GM20000 (cell line): ENCODE data around the gene CCNI.
A peak's percentile ranks its signal among the peaks of the same experiment; 100 is the strongest.
"Not testable (repeated sequence)": the region's sequence is repeated elsewhere in the genome, so short reads cannot be mapped to it uniquely, and the experiment has no call there.

ENCODE experiments used
- DNase-seq: peaks from one replicate; pipeline ENCODE4 v3.0.0; 2012; ENCODE audit warnings: low spot score
- CTCF ChIP-seq: IDR thresholded peaks from 2 replicates; pipeline ENCODE4 v1.5.1; 2012; ENCODE audit warnings: mild to moderate bottlenecking, control low read depth; ENCODE audit errors: extremely low read depth, missing control alignments

CCNI gene

GRCh38 chr4:77036206-77036605, 39.6 kb downstream of the CCNI start:
- TF ChIP-seq CTCF = no peak
- DNase-seq = no peak

GRCh38 chr4:77035153-77035552, 40.6 kb downstream of the CCNI start:
- no peak for DNase-seq
- TF ChIP-seq CTCF = no peak

DNA sequence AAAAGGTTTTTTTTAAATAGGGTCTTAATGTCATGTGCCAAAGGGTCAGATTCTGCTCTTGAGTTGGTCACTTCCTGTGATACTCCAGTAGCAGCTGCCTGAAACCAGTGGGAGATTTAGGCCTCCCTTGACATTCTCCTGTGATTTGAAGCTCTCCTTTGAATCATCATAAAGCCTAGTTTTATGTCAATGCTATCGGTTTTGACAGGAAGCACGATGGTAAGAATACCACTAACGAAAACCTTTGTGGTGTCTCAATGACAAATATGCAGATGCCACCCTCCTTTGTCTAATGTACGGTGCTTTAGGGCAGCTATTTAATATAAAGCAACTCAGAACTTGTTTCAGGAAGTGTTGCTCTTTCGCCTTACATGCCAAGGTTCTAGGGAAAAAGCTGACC, 44.2 kb downstream of the CCNI start:
- no peak for TF ChIP-seq CTCF
- no peak for DNase-seq

- DNase-seq = not testable (repeated sequence)
These were observed 46.0 kb downstream of the CCNI start for GRCh38 chr4:77029757-77030156.

GRCh38 chr4:77028246-77028645, 47.5 kb downstream of the CCNI start:
- no peak for TF ChIP-seq CTCF
- no peak for DNase-seq

GRCh38 chr4:77026322-77026704, 49.5 kb downstream of the CCNI start:
- DNase-seq = no peak
- TF ChIP-seq CTCF = no peak

DNA sequence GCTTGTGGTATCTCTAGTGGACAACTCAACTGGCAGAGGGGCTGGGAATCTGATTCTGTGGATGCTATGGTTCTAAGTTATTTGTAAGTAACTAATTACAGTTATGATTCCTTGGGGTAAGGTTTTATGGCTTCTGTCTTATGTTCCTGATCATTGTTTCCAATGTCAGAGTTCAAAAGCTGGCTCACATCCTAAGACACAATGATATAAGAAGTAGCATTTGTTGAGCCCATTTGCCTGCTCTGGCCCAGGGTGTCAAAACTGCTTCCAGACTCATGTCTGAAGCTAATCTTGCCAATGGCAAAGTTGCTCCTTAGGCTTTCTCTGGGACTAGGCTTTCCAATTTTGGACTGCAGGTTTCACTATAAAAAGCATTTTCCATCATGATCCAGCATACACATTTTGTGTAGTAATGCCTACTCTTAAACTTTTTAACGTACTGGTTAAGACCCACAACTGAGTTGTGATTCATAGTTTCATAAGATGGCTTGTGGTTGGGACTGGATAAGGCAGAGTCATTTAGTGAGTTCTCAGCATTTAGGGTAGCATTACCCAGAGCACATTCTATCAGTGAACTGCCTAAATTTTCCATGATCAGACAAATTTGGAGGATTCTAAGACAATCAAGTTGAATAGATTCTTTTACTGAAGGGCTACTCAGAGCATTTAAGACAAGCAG, 50.0 kb downstream of the CCNI start:
- peak; percentile 34 for DNase-seq
- no peak for TF ChIP-seq CTCF

DNA sequence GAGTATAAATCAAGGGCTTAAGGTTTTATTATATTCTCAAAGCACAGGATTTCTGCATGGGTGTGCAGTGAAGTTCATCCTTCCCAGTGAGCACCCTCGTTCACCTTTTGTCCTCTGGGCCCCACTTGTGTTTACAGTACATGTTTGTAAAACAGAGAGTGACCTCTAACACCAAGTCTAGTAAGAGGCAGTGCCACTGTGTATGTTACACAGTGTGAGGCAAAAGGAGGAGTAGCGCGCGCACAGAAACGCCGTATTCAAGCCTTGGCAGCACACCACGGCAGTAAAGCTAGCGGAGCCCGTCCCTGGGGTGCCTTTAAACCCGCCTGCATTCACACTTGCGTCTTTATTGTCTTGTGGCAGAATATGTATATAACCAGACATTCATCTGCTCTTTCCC, 51.9 kb downstream of the CCNI start:
- no peak for TF ChIP-seq CTCF
- no peak for DNase-seq
